GM12878 (cell line): ENCODE data around the gene PRDM16. TPM values are rescaled to one million over a fixed set of nuclear protein-coding genes. Genes with fewer than 3 reads are reported as not detected.

Experiments used
- ATAC-seq: fragments of 200-7000 bp; cut with Tn5 transposase; 3 replicates; pipeline ENCODE4 v1.9.1; 2020; ENCODE audit warnings: mild to moderate bottlenecking, moderate library complexity
- BruUV-seq: library from RNA; stranded (reverse); fragments of 400-500 nt; replicated peaks from 2 replicates; lab custom pipeline; 2021; lab: Mats Ljungman, UMichigan
- CTCF ChIA-PET: fragments of 300-600 bp; sonication (Branson Sonifier 250); formaldehyde crosslinking; extraction: SDS; loops from one replicate; lab custom pipeline; 2021; ENCODE audit warnings: inconsistent platforms; lab: Yijun Ruan, JAX
- POLR2A ChIA-PET: fragments of 350-600 bp; formaldehyde crosslinking; extraction: SDS; loops from one replicate; lab custom pipeline; 2021; ENCODE audit warnings: inconsistent platforms; lab: Charles Lee
- RAD21 ChIA-PET: fragments of 300-600 bp; sonication (Branson Sonifier 250); formaldehyde crosslinking; loops from one replicate; lab custom pipeline; 2023; ENCODE audit warnings: antibody characterized with exemption; ENCODE audit not compliant: unreplicated experiment; lab: Charles Lee
- SMC1A ChIA-PET: fragments of 300-600 bp; sonication (Branson Sonifier 250); formaldehyde crosslinking; loops from one replicate; lab custom pipeline; 2023; ENCODE audit not compliant: unreplicated experiment, uncharacterized antibody; lab: Charles Lee
- DNase-seq: peaks from one replicate; pipeline ENCODE4 v3.0.0-alpha.2; 2011; ENCODE audit warnings: low read depth, low spot score
- FAIRE-seq: peaks from 3 replicates; lab custom pipeline; 2011; peaks lifted over from hg19 to GRCh38; lab: Jason Lieb, UNC
- H2AFZ ChIP-seq: 2 replicates; pipeline ENCODE4 v1.6.0; 2011; ENCODE audit warnings: low read depth, low read length, control low read depth; ENCODE audit not compliant: control insufficient read depth
- H3K27ac ChIP-seq: 2 replicates; pipeline ENCODE4 v1.5.1; 2011; ENCODE audit warnings: control low read depth; ENCODE audit not compliant: control insufficient read depth, insufficient read depth
- H3K27me3 ChIP-seq, 2 experiments: replicated peaks in 1 of 2; 2 replicates each; pipeline versions ENCODE4 v1.6.0 to v1.6.1; 2011; ENCODE audit warnings: low read length in 1 of 2; ENCODE audit not compliant: control insufficient read depth in 2 of 2, insufficient read depth in 2 of 2
- H3K36me3 ChIP-seq, 2 experiments: 2 replicates each; pipeline ENCODE4 v1.5.1; 2011; ENCODE audit warnings: low read length in 1 of 2; ENCODE audit not compliant: control insufficient read depth in 2 of 2, insufficient read depth in 2 of 2
- H3K4me1 ChIP-seq: 2 replicates; pipeline ENCODE4 v1.6.1; 2011; ENCODE audit warnings: mild to moderate bottlenecking, low read length, moderate library complexity, mixed read lengths; ENCODE audit not compliant: control insufficient read depth, insufficient read depth
- H3K4me2 ChIP-seq: 2 replicates; pipeline ENCODE4 v1.6.0; 2011; ENCODE audit warnings: control low read depth; ENCODE audit not compliant: control insufficient read depth, insufficient read depth
- H3K4me3 ChIP-seq: fragments of 200-600 bp; sonication (generic); 2 replicates; pipeline ENCODE4 v1.5.1; 2016
- H3K79me2 ChIP-seq: 2 replicates; pipeline ENCODE4 v1.6.0; 2011; ENCODE audit warnings: low read length; ENCODE audit not compliant: control insufficient read depth, insufficient read depth
- H3K9ac ChIP-seq: 2 replicates; pipeline ENCODE4 v1.8.0; 2011; ENCODE audit warnings: low read length, control low read depth, mixed read lengths; ENCODE audit not compliant: control insufficient read depth, insufficient read depth
- H3K9me3 ChIP-seq: replicated peaks from 3 replicates; pipeline ENCODE4 v1.5.1; 2011; ENCODE audit warnings: mild to moderate bottlenecking, low read length; ENCODE audit not compliant: control insufficient read depth, insufficient read depth
- H4K20me1 ChIP-seq: 2 replicates; pipeline ENCODE4 v1.6.0; 2011; ENCODE audit not compliant: control insufficient read depth, insufficient read depth
- ASH2L ChIP-seq: fragments of 300-600, 200-600 bp; sonication (generic); IDR thresholded peaks from 2 replicates; pipeline ENCODE4 v1.6.1; 2017; ENCODE audit warnings: low read depth, mild to moderate bottlenecking, borderline replicate concordance
- ATF7 ChIP-seq: fragments of 450-650 bp; IDR thresholded peaks from 2 replicates; pipeline ENCODE4 v1.6.1; 2016; ENCODE audit warnings: low read depth, mild to moderate bottlenecking
- BMI1 ChIP-seq: fragments of 450-650 bp; IDR thresholded peaks from 2 replicates; pipeline ENCODE4 v1.6.1; 2016; ENCODE audit warnings: mild to moderate bottlenecking, moderate library complexity, borderline replicate concordance
- BRCA1 ChIP-seq: IDR thresholded peaks from 2 replicates; pipeline ENCODE4 v1.6.1; 2011; ENCODE audit warnings: low read depth, low read length, improper control_type of control experiment
- EP300 ChIP-seq, 2 experiments: fragments of 150-350 bp in 1 of 2; IDR thresholded peaks; 2 replicates each; pipeline ENCODE4 v1.6.1; 2011 to 2012; ENCODE audit warnings: low read depth in 2 of 2, low read length in 2 of 2, borderline replicate concordance in 1 of 2, improper control_type of control experiment in 1 of 2, inconsistent platforms in 1 of 2; ENCODE audit not compliant: control insufficient read depth in 1 of 2
- GATAD2B ChIP-seq: fragments of 450-650 bp; conservative IDR thresholded peaks from 2 replicates; pipeline ENCODE4 v1.6.1; 2017; ENCODE audit warnings: low read depth, mild to moderate bottlenecking, moderate library complexity
- JUND ChIP-seq: IDR thresholded peaks from 2 replicates; pipeline ENCODE4 v1.6.1; 2012; ENCODE audit warnings: low read depth, mild to moderate bottlenecking, low read length, improper control_type of control experiment, moderate library complexity
- NBN ChIP-seq: fragments of 450-650 bp; IDR thresholded peaks from 2 replicates; pipeline ENCODE4 v1.6.1; 2016
- NR2C2 ChIP-seq: IDR thresholded peaks from 2 replicates; pipeline ENCODE4 v1.6.1; 2011; ENCODE audit warnings: borderline replicate concordance, low read depth; ENCODE audit not compliant: control insufficient read depth, insufficient read length
- NRF1 ChIP-seq: conservative IDR thresholded peaks from 2 replicates; pipeline ENCODE4 v1.6.1; 2011; ENCODE audit warnings: mild to moderate bottlenecking, low read depth, low read length, improper control_type of control experiment
- RCOR1 ChIP-seq: conservative IDR thresholded peaks from 2 replicates; pipeline ENCODE4 v1.6.1; 2012; ENCODE audit warnings: low read depth, low read length, improper control_type of control experiment
- RELA ChIP-seq: fragments of 450-650 bp; IDR thresholded peaks from 2 replicates; pipeline ENCODE4 v1.8.0; 2014; ENCODE audit warnings: borderline replicate concordance; ENCODE audit not compliant: partially characterized antibody
- RELB ChIP-seq: fragments of 450-650 bp; IDR thresholded peaks from 2 replicates; pipeline ENCODE4 v1.6.1; 2017; ENCODE audit warnings: low read depth, mild to moderate bottlenecking, moderate library complexity
- SKIL ChIP-seq: fragments of 450-650 bp; IDR thresholded peaks from 2 replicates; pipeline ENCODE4 v1.6.1; 2017; ENCODE audit warnings: mild to moderate bottlenecking, low read depth, inconsistent platforms; ENCODE audit not compliant: poor library complexity, severe bottlenecking
- SUPT20H ChIP-seq: IDR thresholded peaks from 2 replicates; pipeline ENCODE4 v1.6.1; 2011; ENCODE audit warnings: low read depth, mild to moderate bottlenecking, low read length, moderate library complexity, borderline replicate concordance; ENCODE audit not compliant: control insufficient read depth
- ZBED1 ChIP-seq: IDR thresholded peaks from 2 replicates; pipeline ENCODE4 v1.6.1; 2016; ENCODE audit warnings: borderline replicate concordance
- WGBS: methylation state at CpG from one replicate; pipeline ENCODE4 v1.1.6; 2016; ENCODE audit warnings: low lambda C conversion rate; ENCODE audit not compliant: insufficient replicate concordance, insufficient coverage; ENCODE audit errors: missing lambda C conversion rate; 5-methylcytosine and 5-hydroxymethylcytosine counted together
- in situ Hi-C: fragments of 300-500 bp; cut with MboI; formaldehyde crosslinking; loops from 9 replicates; pipeline ENCODE4 v1.14.3; 2018; ENCODE audit warnings: mixed read lengths
- intact Hi-C: fragments of 100-400 bp; cut with micrococcal nuclease; formaldehyde crosslinking; loops from one replicate; pipeline ENCODE4 v1.14.2; 2022; ENCODE audit not compliant: unreplicated experiment
- polyA plus RNA-seq, 11 experiments: library from polyadenylated mRNA; depleted of rRNA in 4 of 11; unstranded in 6 of 11; stranded (reverse) in 5 of 11; fragments of >200 nt; fragmentation: Nextera tagmentation in 4 of 11; fragmentation: Illumina TruSeq in 1 of 11; extraction: Ambion mirVana in 4 of 11; extraction: Trizol in 1 of 11; gene quantifications; 1 replicate in 1 of 11; 2 replicates in 10 of 11; pipeline versions ENCODE4 v1.2.1 to v1.2.3, GENCODE V29; 2011 to 2016; ENCODE audit warnings: inconsistent platforms in 2 of 11, missing spikeins in 2 of 11, low read depth in 1 of 11
- total RNA-seq, 4 experiments: library from RNA; depleted of rRNA in 3 of 4; stranded (reverse); fragments of >200 nt in 3 of 4; fragmentation: Illumina TruSeq in 1 of 4; extraction: Trizol in 1 of 4; gene quantifications; 2 replicates each; pipeline versions ENCODE4 v1.2.1 to v1.2.3, GENCODE V29; 2013 to 2021
- TF ChIP-seq, protein P1 (sequence below): fragments of 450-650 bp; IDR thresholded peaks from 2 replicates; pipeline ENCODE4 v1.6.1; 2017; ENCODE audit warnings: antibody characterized with exemption, mild to moderate bottlenecking, moderate library complexity

PRDM16 gene
- total and polyA plus RNA-seq, 10 of the 15 experiments (the other 5 are each of a cell fraction or from before 2014, with no cell fraction given): 0.03 TPM; not detected in 9

GRCh38 chr1:3078871-3079270 lies 9.9 kb downstream of the PRDM16 start:
- intact Hi-C loops (no loop called here), in situ Hi-C loops (no loop called here)
- ChIA-PET RAD21 (no interaction called here), CTCF (no interaction called here), SMC1A (no interaction called here), POLR2A (no interaction called here)
- TF ChIP-seq RCOR1 (no peak), SUPT20H (no peak), RELA (no peak), JUND (no peak), BMI1 (no peak), NRF1 (no peak), NBN (no peak), ASH2L (no peak), GATAD2B (no peak), RELB (no peak), NR2C2 (no peak), ZBED1 (no peak), EP300 (IDR thresholded peaks at IDR 0.05; ENCODE audit: borderline replicate concordance in 1 of 2, control insufficient read depth in 1 of 2, low read depth in 2 of 2, low read length in 2 of 2) (no peak), BRCA1 (no peak), ATF7 (no peak), SKIL (no peak)
- TF ChIP-seq, protein P1, sequence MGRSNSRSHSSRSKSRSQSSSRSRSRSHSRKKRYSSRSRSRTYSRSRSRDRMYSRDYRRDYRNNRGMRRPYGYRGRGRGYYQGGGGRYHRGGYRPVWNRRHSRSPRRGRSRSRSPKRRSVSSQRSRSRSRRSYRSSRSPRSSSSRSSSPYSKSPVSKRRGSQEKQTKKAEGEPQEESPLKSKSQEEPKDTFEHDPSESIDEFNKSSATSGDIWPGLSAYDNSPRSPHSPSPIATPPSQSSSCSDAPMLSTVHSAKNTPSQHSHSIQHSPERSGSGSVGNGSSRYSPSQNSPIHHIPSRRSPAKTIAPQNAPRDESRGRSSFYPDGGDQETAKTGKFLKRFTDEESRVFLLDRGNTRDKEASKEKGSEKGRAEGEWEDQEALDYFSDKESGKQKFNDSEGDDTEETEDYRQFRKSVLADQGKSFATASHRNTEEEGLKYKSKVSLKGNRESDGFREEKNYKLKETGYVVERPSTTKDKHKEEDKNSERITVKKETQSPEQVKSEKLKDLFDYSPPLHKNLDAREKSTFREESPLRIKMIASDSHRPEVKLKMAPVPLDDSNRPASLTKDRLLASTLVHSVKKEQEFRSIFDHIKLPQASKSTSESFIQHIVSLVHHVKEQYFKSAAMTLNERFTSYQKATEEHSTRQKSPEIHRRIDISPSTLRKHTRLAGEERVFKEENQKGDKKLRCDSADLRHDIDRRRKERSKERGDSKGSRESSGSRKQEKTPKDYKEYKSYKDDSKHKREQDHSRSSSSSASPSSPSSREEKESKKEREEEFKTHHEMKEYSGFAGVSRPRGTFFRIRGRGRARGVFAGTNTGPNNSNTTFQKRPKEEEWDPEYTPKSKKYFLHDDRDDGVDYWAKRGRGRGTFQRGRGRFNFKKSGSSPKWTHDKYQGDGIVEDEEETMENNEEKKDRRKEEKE: no peak
- Histone ChIP-seq H3K9ac (no peak overlapping the region), H3K4me3 (no peak overlapping the region), H3K4me1 (no peaks in the 10 kb centered on the region), H2AFZ (no peak overlapping the region), H3K27ac (no peak overlapping the region), H3K36me3 (no peaks in the 10 kb centered on the region), H3K4me2 (no peak overlapping the region), H3K79me2 (no peaks in the 10 kb centered on the region), H3K27me3 (no peaks in the 10 kb centered on the region; a peak in 1 of 4 replicates), H3K9me3 (no peaks in the 10 kb centered on the region), H4K20me1 (no peaks in the 10 kb centered on the region)
- no peak for FAIRE-seq
- 66% methylated on average over 23 of the region's 24 CpGs for WGBS
- BruUV-seq: no TSS peak
- ATAC-seq: no peak
- DNase-seq: no peak
